Naive thymus-derived CD4-positive, alpha-beta T cell (primary cell): Measurements from ENCODE around the gene UBE2Q1. TPM values are rescaled to one million over a fixed set of nuclear protein-coding genes. Genes with fewer than 3 reads are reported as not detected.
A peak's percentile ranks its signal among the peaks of the same experiment; 100 is the strongest.
"Not testable (repeated sequence)": the region's sequence is repeated elsewhere in the genome, so short reads cannot be mapped to it uniquely, and the experiment has no call there.

Experiments
- ATAC-seq: fragments of 150-1000 bp; cut with Tn5 transposase; 2 replicates; pipeline ENCODE4 v1.10.0; 2021; ENCODE audit warnings: mild to moderate bottlenecking, moderate library complexity
- CTCF ChIA-PET: fragments of 350-600 bp; sonication (Branson Sonifier 250); formaldehyde crosslinking; loops from one replicate; lab custom pipeline; 2021; ENCODE audit warnings: antibody characterized with exemption; lab: Charles Lee
- POLR2A ChIA-PET: fragments of 350-600 bp; sonication (Branson Sonifier 250); formaldehyde crosslinking; loops from one replicate; lab custom pipeline; 2021; ENCODE audit warnings: antibody characterized with exemption, inconsistent platforms; lab: Charles Lee
- DNase-seq, 9 donors: peaks; one replicate each; pipeline versions ENCODE4 v3.0.0 to v3.0.0-alpha.2; 2020 to 2022; ENCODE audit warnings: mixed read lengths in 1 of 9
- H3K27ac ChIP-seq: one replicate; pipeline ENCODE4 v1.7.0; 2013; ENCODE audit warnings: mild to moderate bottlenecking, low read depth, low read length, moderate library complexity
- H3K27me3 ChIP-seq, 2 donors: one replicate each; pipeline ENCODE4 v1.7.0; 2013; ENCODE audit warnings: low read length in 2 of 2, mild to moderate bottlenecking in 2 of 2, moderate library complexity in 2 of 2; ENCODE audit not compliant: control insufficient read depth in 2 of 2, insufficient read depth in 2 of 2
- H3K36me3 ChIP-seq, 3 experiments: 1 replicate in 2 of 3; 2 replicates in 1 of 3; pipeline ENCODE4 v1.7.0; 2013; ENCODE audit warnings: low read length in 3 of 3, mild to moderate bottlenecking in 3 of 3, moderate library complexity in 1 of 3; ENCODE audit not compliant: insufficient read depth in 3 of 3, control insufficient read depth in 2 of 3
- H3K4me1 ChIP-seq, 2 donors: one replicate each; pipeline ENCODE4 v1.7.0; 2013; ENCODE audit warnings: low read length in 2 of 2, mild to moderate bottlenecking in 2 of 2, moderate library complexity in 1 of 2; ENCODE audit not compliant: control insufficient read depth in 2 of 2, insufficient read depth in 2 of 2
- H3K4me3 ChIP-seq: 2 replicates; pipeline ENCODE4 v1.7.0; 2013; ENCODE audit warnings: mild to moderate bottlenecking, low read length
- H3K9me3 ChIP-seq, 3 experiments: 1 replicate in 2 of 3; 2 replicates in 1 of 3; pipeline ENCODE4 v1.7.0; 2013; ENCODE audit warnings: low read length in 3 of 3; ENCODE audit not compliant: control insufficient read depth in 2 of 3
- H3K27ac Mint-ChIP-seq, 9 donors: one replicate each; pipeline ENCODE4 v1.8.0; 2020 to 2022; ENCODE audit warnings: mixed read lengths in 9 of 9, mild to moderate bottlenecking in 8 of 9, moderate library complexity in 5 of 9, inconsistent platforms in 2 of 9
- H3K27me3 Mint-ChIP-seq, 5 donors: one replicate each; pipeline ENCODE4 v1.8.0; 2021 to 2022; ENCODE audit warnings: mixed read lengths in 5 of 5, mild to moderate bottlenecking in 1 of 5
- H3K36me3 Mint-ChIP-seq, 5 donors: one replicate each; pipeline ENCODE4 v1.8.0; 2020 to 2022; ENCODE audit warnings: mixed read lengths in 5 of 5, mild to moderate bottlenecking in 3 of 5, inconsistent platforms in 1 of 5
- H3K4me1 Mint-ChIP-seq, 7 donors: one replicate each; pipeline ENCODE4 v1.8.0; 2020 to 2022; ENCODE audit warnings: mixed read lengths in 7 of 7, mild to moderate bottlenecking in 3 of 7, inconsistent platforms in 1 of 7
- H3K4me3 Mint-ChIP-seq, 10 donors: one replicate each; pipeline ENCODE4 v1.8.0; 2020 to 2022; ENCODE audit warnings: mild to moderate bottlenecking in 10 of 10, mixed read lengths in 10 of 10, moderate library complexity in 6 of 10, inconsistent platforms in 2 of 10
- H3K9me3 Mint-ChIP-seq, 11 donors: one replicate each; pipeline ENCODE4 v1.8.0; 2020 to 2022; ENCODE audit warnings: mixed read lengths in 11 of 11, mild to moderate bottlenecking in 4 of 11, inconsistent platforms in 1 of 11, moderate library complexity in 1 of 11
- intact Hi-C, 2 donors: fragments of 100-400 bp; cut with micrococcal nuclease; formaldehyde crosslinking; loops; one replicate each; pipeline ENCODE4 v1.15.1; 2023
- polyA plus RNA-seq, 2 donors: library from polyadenylated mRNA; unstranded; fragments of 300-500 nt; fragmentation: Illumina TruSeq; gene quantifications; one replicate each; pipeline ENCODE4 v1.2.3, GENCODE V29; 2021
- total RNA-seq, 6 experiments: library from RNA in 5 of 6; stranded (reverse) in 5 of 6; gene quantifications; 1 replicate in 5 of 6; 2 replicates in 1 of 6; pipeline ENCODE4 v1.2.3 and lab custom pipeline; 2021 to 2026

Gene UBE2Q1
- total and polyA plus RNA-seq, 7 experiments from 2014 or later, result 9.1 to 117 (median 65.8) TPM

- Mint-ChIP-seq H3K4me3 (no peak overlapping the region), H3K27me3 (peaks cover 0 to 10% (median 0%) of the 10 kb centered on the region in 5 donors), H3K27ac (peak overlapping the region in 5 of 9 donors; percentile 14 to 57 (median 21)), H3K9me3 (peaks cover 0 to 2% (median 0%) of the 10 kb centered on the region in 11 donors), H3K36me3 (peaks cover 0 to 17% (median 8%) of the 10 kb centered on the region in 5 donors), H3K4me1 (peaks cover 2 to 28% (median 15%) of the 10 kb centered on the region in 7 donors)
- Histone ChIP-seq H3K4me3 (no peak overlapping the region), H3K27ac (no peak overlapping the region), H3K4me1 (no peaks in the 10 kb centered on the region), H3K27me3 (no peaks in the 10 kb centered on the region), H3K9me3 (no peaks in the 10 kb centered on the region), H3K36me3 (peaks cover 0 to 26% (median 8%) of the 10 kb centered on the region in 3 experiments)
- ChIA-PET POLR2A (interaction anchor here (1.1 kb wide), 2 partner anchors 65 to 139 kb away, joined by 3 to 8 read pairs; no protein-coding TSS in a partner anchor), CTCF (interaction anchor here (0.6 to 3.1 kb wide), 15 partner anchors 8 to 399 kb away, joined by 3 to 35 read pairs (median 3); no protein-coding TSS in a partner anchor)
- ATAC-seq (peak; percentile 89), DNase-seq (peak; percentile 18 to 56 (median 42))
- intact Hi-C loops, result loop anchor here (1.0 to 2.0 kb wide), 4 partner anchors 66 to 222 kb away; partner anchors contain the start of gene IL6R (in 1 of the 2)
These were observed 12.0 kb downstream of the UBE2Q1 start for GRCh38 chr1:154546264-154547063.

- ChIA-PET POLR2A (no interaction called here), CTCF (interaction anchor here (1.2 kb wide), 1 partner anchor 56 kb away, joined by 3 read pairs; no protein-coding TSS in a partner anchor)
- Mint-ChIP-seq H3K36me3 (no peaks in the 10 kb centered on the region), H3K9me3 (no peaks in the 10 kb centered on the region), H3K4me3 (no peak overlapping the region), H3K27ac (no peak overlapping the region), H3K4me1 (no peaks in the 10 kb centered on the region), H3K27me3 (peaks cover 0 to 32% (median 0%) of the 10 kb centered on the region in 5 donors)
- ATAC-seq, result no peak
- no peaks in the 10 kb centered on the region for H3K27me3 ChIP-seq
- H3K4me1 ChIP-seq, result no peaks in the 10 kb centered on the region
- no peak overlapping the region for H3K4me3 ChIP-seq
- no peak for DNase-seq
- no peaks in the 10 kb centered on the region for H3K36me3 ChIP-seq
- H3K9me3 ChIP-seq, result no peaks in the 10 kb centered on the region
- intact Hi-C loops, result no loop called here
- H3K27ac ChIP-seq, result no peak overlapping the region
These were observed 17.2 kb downstream of the UBE2Q1 start for GRCh38 chr1:154541231-154541630.

GRCh38 chr1:154539486-154540483, 18.7 kb downstream of the UBE2Q1 start:
- ChIA-PET POLR2A (no interaction called here), CTCF (no interaction called here)
- H3K4me3 ChIP-seq, result no peak overlapping the region
- H3K4me1 ChIP-seq, result no peaks in the 10 kb centered on the region
- Mint-ChIP-seq H3K27me3 (peaks cover 0 to 37% (median 4%) of the 10 kb centered on the region in 5 donors), H3K4me3 (no peak overlapping the region), H3K9me3 (peaks cover 0 to 5% (median 0%) of the 10 kb centered on the region in 11 donors), H3K27ac (no peak overlapping the region), H3K36me3 (no peaks in the 10 kb centered on the region), H3K4me1 (no peaks in the 10 kb centered on the region)
- no peaks in the 10 kb centered on the region for H3K36me3 ChIP-seq
- DNase-seq, result no peak
- H3K9me3 ChIP-seq, result no peaks in the 10 kb centered on the region
- no peaks in the 10 kb centered on the region for H3K27me3 ChIP-seq
- intact Hi-C loops, result no loop called here
- no peak for ATAC-seq
- no peak overlapping the region for H3K27ac ChIP-seq

DNA sequence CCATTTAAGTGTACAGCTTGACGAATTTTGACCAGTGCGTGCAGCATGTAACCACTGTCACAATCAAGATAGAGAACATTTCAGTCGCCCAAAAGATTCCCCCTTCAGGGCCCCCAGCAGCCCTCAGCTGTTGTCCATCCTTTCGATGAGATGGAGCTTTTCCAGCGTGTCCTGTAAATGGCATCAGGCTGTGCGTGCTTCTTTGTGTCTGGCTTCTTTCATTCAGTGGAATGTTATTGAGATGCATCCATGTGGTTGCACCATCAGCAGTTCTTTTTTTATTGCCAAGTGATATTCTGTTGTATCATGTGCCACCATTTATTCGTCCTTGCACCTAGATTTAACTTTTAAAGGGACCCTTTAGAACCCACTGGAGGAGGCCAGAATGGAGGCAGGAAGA, 21.9 kb downstream of the UBE2Q1 start:
- DNase-seq (no peak), ATAC-seq (no peak)
- ChIA-PET POLR2A (interaction anchor here (0.5 kb wide), 1 partner anchor 143 kb away, joined by 5 read pairs; no protein-coding TSS in a partner anchor), CTCF (no interaction called here)
- Histone ChIP-seq H3K4me1 (no peaks in the 10 kb centered on the region), H3K27ac (no peak overlapping the region), H3K36me3 (no peaks in the 10 kb centered on the region), H3K9me3 (no peaks in the 10 kb centered on the region), H3K27me3 (no peaks in the 10 kb centered on the region), H3K4me3 (no peak overlapping the region)
- no peak overlapping the region for H3K4me3 Mint-ChIP-seq
- H3K4me1 Mint-ChIP-seq, result no peaks in the 10 kb centered on the region
- H3K36me3 Mint-ChIP-seq, result no peaks in the 10 kb centered on the region
- H3K9me3 Mint-ChIP-seq, result peaks cover 0 to 5% (median 0%) of the 10 kb centered on the region in 11 donors
- intact Hi-C loops, result no loop called here
- H3K27ac Mint-ChIP-seq, result no peak overlapping the region
- H3K27me3 Mint-ChIP-seq, result peaks cover 0 to 33% (median 4%) of the 10 kb centered on the region in 5 donors

DNA sequence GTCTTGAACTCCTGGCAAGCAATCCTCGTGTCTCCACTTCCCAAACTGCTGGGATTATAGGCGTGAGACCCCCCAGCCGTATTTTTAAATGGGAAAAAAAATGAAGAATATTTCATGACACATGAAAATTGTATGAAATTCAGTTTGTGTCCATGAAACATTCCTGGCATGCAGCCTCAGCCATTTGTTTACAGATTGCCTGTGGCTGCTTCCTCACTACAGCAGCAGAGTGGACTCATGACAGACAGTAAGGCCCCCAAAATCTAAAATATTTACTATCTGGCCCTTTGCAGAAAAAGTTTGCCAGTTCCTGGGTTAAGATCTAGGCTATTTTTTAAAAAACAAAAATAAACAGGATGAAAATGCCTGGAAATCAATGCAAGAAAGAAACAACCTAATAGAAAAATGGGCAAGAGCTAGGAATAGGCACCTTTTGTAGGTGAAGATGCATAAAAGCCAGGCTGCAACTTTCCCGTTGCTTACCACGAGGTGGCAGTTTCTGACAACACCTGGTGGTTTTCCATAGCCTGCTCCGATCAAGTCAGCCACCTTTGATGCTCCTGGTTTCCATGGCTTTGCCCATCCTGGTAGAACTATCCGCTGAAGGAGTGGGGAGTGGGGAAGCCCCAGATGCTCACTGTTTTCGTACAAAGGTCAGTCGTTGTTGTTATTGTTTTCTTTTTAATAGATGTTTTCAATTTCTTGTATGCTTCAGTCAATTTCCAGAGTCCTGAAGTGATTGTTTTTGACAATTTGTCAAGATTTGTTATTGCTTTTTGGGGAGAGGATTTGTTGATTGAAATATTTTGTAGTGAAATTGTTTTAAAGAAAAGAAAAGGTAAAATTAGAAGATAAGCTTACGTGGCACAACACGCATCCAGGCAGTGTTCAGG, 24.3 kb downstream of the UBE2Q1 start:
- Mint-ChIP-seq H3K4me3 (no peak overlapping the region), H3K36me3 (no peaks in the 10 kb centered on the region), H3K9me3 (peaks cover 0 to 5% (median 0%) of the 10 kb centered on the region in 11 donors), H3K27me3 (peaks cover 0 to 24% (median 4%) of the 10 kb centered on the region in 5 donors), H3K4me1 (no peaks in the 10 kb centered on the region), H3K27ac (no peak overlapping the region)
- intact Hi-C loops, result no loop called here
- H3K27me3 ChIP-seq, result no peaks in the 10 kb centered on the region
- H3K27ac ChIP-seq, result no peak overlapping the region
- ChIA-PET CTCF (no interaction called here), POLR2A (no interaction called here)
- DNase-seq (no peak), ATAC-seq (no peak)
- H3K36me3 ChIP-seq, result no peaks in the 10 kb centered on the region
- no peaks in the 10 kb centered on the region for H3K4me1 ChIP-seq
- no peaks in the 10 kb centered on the region for H3K9me3 ChIP-seq
- H3K4me3 ChIP-seq, result no peak overlapping the region

DNA sequence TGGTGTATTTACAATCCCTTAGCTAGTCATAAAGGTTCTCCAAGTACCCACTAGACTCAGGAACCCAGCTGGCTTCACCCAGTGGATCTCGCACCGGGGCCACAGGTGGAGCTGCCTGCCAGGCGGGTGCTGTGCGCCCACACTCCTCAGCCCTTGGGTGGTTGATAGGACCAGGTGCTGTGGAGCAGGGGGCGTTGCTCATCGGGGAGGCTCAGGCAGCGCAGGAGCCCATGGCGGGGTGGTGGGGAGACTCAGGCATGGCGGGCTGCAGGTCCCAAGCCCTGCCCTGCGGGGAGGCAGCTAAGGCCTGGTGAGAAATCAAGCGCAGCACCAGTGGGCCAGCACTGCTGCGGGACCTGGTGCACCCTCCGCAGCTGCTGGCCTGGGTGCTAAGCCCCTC, 26.5 kb downstream of the UBE2Q1 start:
- peaks cover 0 to 18% (median 4%) of the 10 kb centered on the region in 5 donors for H3K27me3 Mint-ChIP-seq
- H3K27ac ChIP-seq, intact Hi-C loops, H3K27ac Mint-ChIP-seq, DNase-seq, POLR2A ChIA-PET, H3K27me3 ChIP-seq, H3K36me3 ChIP-seq, H3K9me3 ChIP-seq, H3K36me3 Mint-ChIP-seq, H3K9me3 Mint-ChIP-seq, H3K4me1 Mint-ChIP-seq, ATAC-seq, H3K4me3 ChIP-seq, CTCF ChIA-PET, H3K4me1 ChIP-seq, H3K4me3 Mint-ChIP-seq: not testable (repeated sequence)
